Activated naive CD8-positive, alpha-beta T cell treated with anti-CD3 and anti-CD28 coated beads, Interleukin-2, amount 50 U/mL, for 16 hours (primary cell): ENCODE results near the gene TLR4.

ENCODE experiments used
- DNase-seq: peaks from one replicate; pipeline ENCODE4 v3.0.0-alpha.2; 2020; ENCODE audit warnings: low read depth, low spot score

TLR4 gene

GRCh38 chr9:117744856-117745389 is 40.7 kb downstream of the TLR4 start:
- DNase-seq: no peak

GRCh38 chr9:117745598-117745997 is 41.4 kb downstream of the TLR4 start:
- no peak for DNase-seq

- DNase-seq: no peak
These were observed 42.1 kb downstream of the TLR4 start for GRCh38 chr9:117746263-117746662.

GRCh38 chr9:117747386-117747970 is 43.3 kb downstream of the TLR4 start:
- DNase-seq: no peak

GRCh38 chr9:117750401-117750800 is 46.2 kb downstream of the TLR4 start:
- DNase-seq: no peak

GRCh38 chr9:117752894-117753293 is 48.7 kb downstream of the TLR4 start:
- no peak for DNase-seq

GRCh38 chr9:117757561-117758190 is 53.5 kb downstream of the TLR4 start:
- DNase-seq: no peak

GRCh38 chr9:117763314-117763713 is 59.1 kb downstream of the TLR4 start:
- no peak for DNase-seq

GRCh38 chr9:117768750-117769395 is 64.7 kb downstream of the TLR4 start:
- no peak for DNase-seq

GRCh38 chr9:117771136-117771535 is 66.9 kb downstream of the TLR4 start:
- DNase-seq: no peak

GRCh38 chr9:117772960-117773359 is 68.8 kb downstream of the TLR4 start:
- DNase-seq: no peak
